COLO668 (cell line): ENCODE measurements around the gene NOX5.

ENCODE experiments used
- DNase-seq: peaks from one replicate; lab custom pipeline; 2025; ENCODE audit not compliant: unreplicated experiment; lab: John Stamatoyannopoulos, UW

Gene NOX5

DNA sequence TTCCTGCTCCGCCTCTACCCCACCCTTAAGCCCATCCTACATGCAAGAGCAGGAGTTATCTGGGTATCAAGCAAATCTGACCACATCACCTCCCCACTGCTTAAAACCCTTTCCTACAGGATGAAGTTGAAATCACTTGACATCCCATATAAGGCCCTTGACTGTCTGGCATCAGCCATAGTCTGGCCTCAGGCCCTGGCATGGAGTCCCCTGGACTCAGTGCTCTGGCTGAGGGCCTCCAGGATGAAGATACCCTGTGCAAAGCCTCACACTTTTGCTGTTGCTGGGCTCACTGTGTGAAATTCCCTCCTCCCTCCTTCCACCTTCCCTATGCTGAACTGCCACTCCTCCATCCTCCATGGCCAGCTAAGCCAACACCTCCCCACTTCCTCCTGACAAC lies 80.8 kb downstream of the NOX5 start:
- DNase-seq: no peak

DNA sequence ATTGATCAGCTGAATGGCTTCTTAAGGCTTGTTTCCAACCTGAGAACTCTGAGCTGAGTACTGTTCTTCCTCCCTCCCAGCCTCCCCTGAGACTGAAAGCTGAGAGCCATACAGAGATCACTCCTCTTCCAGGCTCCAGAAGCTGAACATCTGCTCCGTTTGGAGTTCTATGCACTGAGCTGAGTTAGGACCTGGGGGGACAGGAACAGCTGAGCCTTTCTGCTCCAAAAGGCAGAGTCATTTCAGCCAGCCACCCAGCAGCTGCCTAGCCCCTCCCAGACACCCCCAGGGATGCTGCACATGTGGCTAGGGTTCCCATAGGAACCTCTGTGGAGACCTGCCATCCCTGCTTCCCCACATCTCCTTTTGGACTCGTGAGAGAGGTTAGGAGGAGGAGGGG lies 81.7 kb downstream of the NOX5 start:
- no peak for DNase-seq

DNA sequence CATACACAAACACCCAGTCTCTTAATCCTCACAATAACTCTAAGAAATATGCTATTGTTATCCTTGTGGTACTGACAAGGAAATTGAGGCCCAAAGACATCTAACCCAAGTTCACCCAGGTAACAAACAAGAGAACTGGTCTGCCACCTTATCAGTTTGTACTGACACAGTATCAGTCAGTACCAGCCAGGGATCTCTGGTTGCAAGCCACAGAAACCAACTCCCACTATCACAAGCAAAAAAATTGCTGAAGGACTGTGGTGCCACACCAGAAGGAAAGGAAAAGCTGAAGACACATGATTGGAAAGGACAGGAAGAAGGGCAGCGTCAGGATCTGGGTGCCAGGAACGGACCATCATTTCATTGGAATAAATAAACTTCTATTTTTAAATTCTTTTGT lies 82.1 kb downstream of the NOX5 start:
- DNase-seq: no peak

DNA sequence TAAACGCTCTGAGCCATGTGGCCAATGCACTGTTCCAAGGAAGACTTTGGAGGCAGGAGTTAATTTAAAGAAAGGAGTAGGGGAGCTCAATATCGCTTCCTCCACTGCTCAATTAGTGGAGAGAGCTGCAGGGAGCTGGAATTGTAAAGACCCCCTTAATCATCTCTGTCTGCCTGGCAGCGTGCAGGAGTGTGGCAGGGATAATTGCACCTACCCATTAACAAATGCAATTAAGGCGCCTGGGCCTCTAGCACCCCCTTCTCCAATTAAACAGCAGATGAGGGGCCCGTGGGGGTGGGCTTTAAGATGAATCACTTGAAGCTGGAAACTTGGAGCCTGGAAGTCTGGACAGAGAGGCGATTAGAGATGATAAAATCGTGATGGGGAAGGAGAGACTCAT lies 84.3 kb downstream of the NOX5 start:
- DNase-seq: no peak

DNA sequence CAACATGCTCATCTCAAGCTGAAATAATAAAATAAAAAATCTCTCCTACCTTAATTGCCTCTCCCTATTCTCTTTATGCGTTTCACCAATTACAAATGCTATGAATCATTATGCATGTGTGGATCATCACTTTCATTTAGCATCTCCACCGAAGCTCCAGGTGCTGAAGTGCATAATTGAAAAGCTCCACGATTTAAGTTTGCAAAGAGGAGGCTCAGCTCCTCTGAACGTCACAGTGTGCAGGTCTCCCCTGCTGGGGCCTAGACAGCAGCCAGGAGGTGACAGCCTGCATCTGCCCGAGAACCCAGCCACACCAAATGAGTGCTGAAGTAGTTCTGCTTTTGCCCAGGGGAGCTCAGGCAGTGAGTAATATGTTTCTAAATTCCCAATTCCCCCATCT lies 85.4 kb downstream of the NOX5 start:
- no peak for DNase-seq

DNA sequence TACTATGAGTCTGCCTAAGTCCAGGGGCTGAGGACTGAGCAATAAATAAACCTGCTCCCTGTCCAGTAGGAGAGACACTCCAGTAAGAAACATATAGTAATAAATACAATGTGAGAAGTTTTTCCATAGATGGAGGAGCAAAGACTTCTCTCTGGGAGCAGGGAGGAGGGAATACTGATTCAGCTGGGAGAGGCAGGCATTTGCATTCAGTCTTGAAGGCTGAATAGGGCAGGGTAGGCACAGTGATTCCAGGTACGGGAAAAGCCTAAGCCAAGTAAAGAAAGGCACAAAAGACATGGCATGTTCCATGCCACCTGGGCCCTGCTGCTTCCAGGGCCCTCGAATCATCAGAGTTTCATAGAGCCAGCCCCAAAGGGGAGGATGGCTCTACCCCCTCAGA lies 86.3 kb downstream of the NOX5 start:
- no peak for DNase-seq

DNA sequence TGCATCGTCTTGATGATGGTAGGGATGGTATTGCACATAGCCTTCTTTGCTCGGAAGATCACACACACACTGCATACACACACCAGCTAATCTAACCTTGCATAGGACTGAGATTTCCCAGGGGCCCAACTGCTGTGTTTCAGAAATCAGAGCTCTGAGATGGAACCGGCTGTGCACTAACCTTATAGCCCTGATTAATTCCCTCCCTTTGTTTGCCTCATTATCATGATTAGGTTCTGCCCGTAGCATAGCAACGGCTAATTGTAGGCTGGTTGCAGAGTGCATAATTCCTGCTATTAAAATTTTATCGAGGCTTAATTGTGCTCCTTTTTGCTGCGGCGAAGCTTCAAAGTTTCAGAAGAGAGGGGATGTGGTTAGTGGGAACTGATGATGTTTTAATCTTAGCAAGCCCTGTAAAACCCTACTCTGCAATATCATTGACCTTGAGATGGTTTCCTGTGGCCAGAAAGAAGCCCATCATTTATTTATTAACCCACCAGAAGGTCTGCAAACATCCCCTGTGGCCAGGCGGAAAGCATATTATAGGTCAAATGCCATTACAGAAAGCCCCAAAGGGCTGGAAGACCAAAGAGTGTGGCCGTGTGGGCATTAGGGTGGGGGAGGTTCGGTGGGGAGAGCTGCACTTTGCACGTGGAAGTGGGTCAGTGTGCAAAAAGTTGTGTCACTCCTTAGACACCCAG lies 89.7 kb downstream of the NOX5 start:
- DNase-seq: no peak

DNA sequence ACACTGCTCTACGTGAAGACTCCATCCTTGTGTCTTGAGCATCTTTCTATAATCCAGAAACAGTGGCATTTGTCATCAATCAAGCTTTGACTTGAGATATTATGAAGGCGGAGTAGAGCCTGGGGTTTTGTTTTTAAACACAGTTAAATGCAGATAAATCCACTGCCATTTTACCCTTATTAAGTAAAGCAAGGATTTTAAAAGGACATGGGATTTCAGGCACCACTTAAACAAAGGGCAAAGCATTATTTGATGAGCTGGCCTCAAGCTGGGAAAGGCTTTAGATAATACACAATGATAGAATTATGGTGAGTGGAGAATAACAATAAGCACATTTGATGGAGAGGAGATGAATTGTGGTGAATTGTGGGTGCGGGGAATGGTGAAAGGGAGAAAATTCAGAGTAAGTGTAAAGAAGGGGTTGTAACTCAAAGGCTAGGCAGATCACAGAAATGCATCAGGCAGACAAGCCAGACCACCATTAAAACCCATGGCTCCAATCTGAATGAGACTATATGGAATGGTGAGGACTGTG lies 91.0 kb downstream of the NOX5 start:
- DNase-seq: no peak

DNA sequence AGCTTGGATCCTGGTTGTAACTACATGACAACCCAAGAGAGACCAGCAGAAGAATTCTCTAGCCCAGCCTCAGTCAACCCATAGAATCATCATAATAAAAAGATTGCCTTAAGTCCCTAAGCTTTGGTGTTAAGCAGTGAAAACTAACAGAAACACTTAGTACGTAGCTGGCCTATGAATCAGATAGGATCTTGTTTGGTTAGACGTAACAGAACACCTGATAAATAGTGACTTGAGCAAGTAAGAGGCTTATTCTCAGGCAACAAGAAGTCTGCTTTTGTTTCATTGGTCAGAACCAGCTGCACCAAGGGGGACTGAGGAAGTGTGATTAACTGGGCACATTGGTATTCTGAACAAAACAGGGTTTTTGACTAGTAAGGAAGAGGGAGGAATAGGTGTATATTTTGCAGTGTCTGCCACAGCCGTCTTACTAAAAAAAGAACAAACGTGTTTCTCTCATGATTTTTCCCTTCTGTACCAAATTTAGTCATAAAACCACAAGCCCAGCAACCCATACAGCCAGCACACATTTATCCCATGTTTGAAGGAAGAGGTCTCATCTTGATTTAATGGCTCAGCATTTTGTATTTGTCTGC lies 92.6 kb downstream of the NOX5 start:
- DNase-seq: no peak
